CD4-positive, alpha-beta T cell (primary cell): ENCODE data around the gene P2RY13. TPM values are rescaled to one million over a fixed set of nuclear protein-coding genes. Genes with fewer than 3 reads are reported as not detected.

Experiments used
- ATAC-seq: fragments of 200-7000 bp; cut with Tn5 transposase; one replicate; pipeline ENCODE4 v1.10.0; 2022; ENCODE audit warnings: mild to moderate bottlenecking; ENCODE audit not compliant: poor library complexity
- CTCF ChIA-PET: fragments of 350-600 bp; sonication (Branson Sonifier 250); formaldehyde crosslinking; loops from one replicate; lab custom pipeline; 2021; ENCODE audit warnings: antibody characterized with exemption, inconsistent platforms; lab: Charles Lee
- POLR2A ChIA-PET: fragments of 350-600 bp; sonication (Branson Sonifier 250); formaldehyde crosslinking; loops from one replicate; lab custom pipeline; 2021; ENCODE audit warnings: antibody characterized with exemption, inconsistent platforms; lab: Charles Lee
- DNase-seq, 14 experiments: peaks; one replicate each; pipeline ENCODE4 v3.0.0-alpha.2; 2013 to 2020; ENCODE audit warnings: mixed read lengths in 2 of 14
- H3K27ac ChIP-seq, 2 donors: one replicate each; pipeline versions ENCODE4 v1.5.1 to v1.7.0; 2013; ENCODE audit warnings: low read length in 2 of 2, low read depth in 1 of 2, mild to moderate bottlenecking in 1 of 2
- H3K27me3 ChIP-seq, 2 experiments: 1 replicate in 1 of 2; 2 replicates in 1 of 2; pipeline versions ENCODE4 v1.6.1 to v1.7.0; 2013; ENCODE audit warnings: low read length in 2 of 2, control low read depth in 1 of 2, mild to moderate bottlenecking in 1 of 2, moderate library complexity in 1 of 2; ENCODE audit not compliant: insufficient read depth in 2 of 2, control insufficient read depth in 1 of 2
- H3K36me3 ChIP-seq: one replicate; pipeline ENCODE4 v1.6.1; 2013; ENCODE audit warnings: low read length, control low read depth; ENCODE audit not compliant: insufficient read depth
- H3K4me1 ChIP-seq: one replicate; pipeline ENCODE4 v1.6.1; 2013; ENCODE audit warnings: low read length, control low read depth; ENCODE audit not compliant: insufficient read depth
- H3K4me3 ChIP-seq: one replicate; pipeline ENCODE4 v1.5.1; 2013; ENCODE audit warnings: mild to moderate bottlenecking, low read length, moderate library complexity
- H3K9me3 ChIP-seq, 2 experiments: 1 replicate in 1 of 2; 2 replicates in 1 of 2; pipeline versions ENCODE4 v1.6.1 to v1.7.0; 2013; ENCODE audit warnings: low read length in 2 of 2, mild to moderate bottlenecking in 2 of 2, control low read depth in 1 of 2, moderate library complexity in 1 of 2; ENCODE audit not compliant: control insufficient read depth in 1 of 2, insufficient read depth in 1 of 2
- H3K27ac Mint-ChIP-seq: one replicate; pipeline ENCODE4 v1.8.0; 2020; ENCODE audit warnings: mixed read lengths
- H3K27me3 Mint-ChIP-seq: one replicate; pipeline ENCODE4 v1.8.0; 2021; ENCODE audit warnings: mixed read lengths
- H3K36me3 Mint-ChIP-seq: one replicate; pipeline ENCODE4 v1.8.0; 2021; ENCODE audit warnings: low read depth, mixed read lengths
- H3K4me1 Mint-ChIP-seq: one replicate; pipeline ENCODE4 v1.8.0; 2021; ENCODE audit warnings: low read depth, mixed read lengths
- H3K4me3 Mint-ChIP-seq: one replicate; pipeline ENCODE4 v1.8.0; 2020; ENCODE audit warnings: mild to moderate bottlenecking, mixed read lengths
- H3K9me3 Mint-ChIP-seq: one replicate; pipeline ENCODE4 v1.8.0; 2020; ENCODE audit warnings: mixed read lengths
- CTCF ChIP-seq: fragments of 200-600 bp; IDR thresholded peaks from one replicate; pipeline ENCODE4 v1.8.0; 2022; ENCODE audit warnings: antibody characterized with exemption, mild to moderate bottlenecking
- intact Hi-C, 2 experiments: fragments of 100-400 bp; cut with DNase I in 1 of 2; cut with micrococcal nuclease in 1 of 2; formaldehyde crosslinking; loops; one replicate each; pipeline versions ENCODE4 v1.15.1 to v1.9.0; 2023 to 2025; cut with DNase I, micrococcal nuclease
- total RNA-seq, 174 experiments: library from RNA in 2 of 174; stranded (reverse) in 2 of 174; gene quantifications; one replicate each; pipeline ENCODE4 v1.2.3 and lab custom pipeline; 2021 to 2026

Gene P2RY13
- total RNA-seq, 2 experiments from 2014 or later = 0.08 TPM; not detected in 1

GRCh38 chr3:151315846-151316245 lies 13.5 kb downstream of the P2RY13 start:
- H3K36me3 Mint-ChIP-seq = no peaks in the 10 kb centered on the region
- no peak overlapping the region for H3K4me3 Mint-ChIP-seq
- no peaks in the 10 kb centered on the region for H3K27me3 Mint-ChIP-seq
- H3K27ac Mint-ChIP-seq = no peak overlapping the region
- POLR2A ChIA-PET = no interaction called here
- Histone ChIP-seq H3K9me3 (no peaks in the 10 kb centered on the region), H3K4me3 (no peak overlapping the region), H3K36me3 (no peaks in the 10 kb centered on the region), H3K4me1 (no peaks in the 10 kb centered on the region), H3K27ac (no peak overlapping the region), H3K27me3 (peaks cover 0 to 5% of the 10 kb centered on the region in 2 experiments)
- no peaks in the 10 kb centered on the region for H3K4me1 Mint-ChIP-seq
- intact Hi-C loops = no loop called here
- TF ChIP-seq CTCF = no peak
- no peaks in the 10 kb centered on the region for H3K9me3 Mint-ChIP-seq
- CTCF ChIA-PET = no interaction called here
- DNase-seq (no peak), ATAC-seq (no peak)

GRCh38 chr3:151315136-151315535 lies 14.2 kb downstream of the P2RY13 start:
- TF ChIP-seq CTCF = no peak
- H3K9me3 ChIP-seq = no peaks in the 10 kb centered on the region
- no peak for DNase-seq
- no peaks in the 10 kb centered on the region for H3K36me3 ChIP-seq
- H3K4me1 ChIP-seq = no peaks in the 10 kb centered on the region
- H3K27ac ChIP-seq = no peak overlapping the region
- Mint-ChIP-seq H3K36me3 (no peaks in the 10 kb centered on the region), H3K27ac (no peak overlapping the region), H3K4me3 (no peak overlapping the region), H3K27me3 (no peaks in the 10 kb centered on the region), H3K9me3 (no peaks in the 10 kb centered on the region), H3K4me1 (no peaks in the 10 kb centered on the region)
- ATAC-seq = no peak
- intact Hi-C loops = no loop called here
- ChIA-PET POLR2A (interaction anchor here (0.9 kb wide), 1 partner anchor 11 kb away, joined by 3 read pairs; no protein-coding TSS in a partner anchor), CTCF (no interaction called here)
- H3K27me3 ChIP-seq = peaks cover 0 to 5% of the 10 kb centered on the region in 2 experiments
- H3K4me3 ChIP-seq = no peak overlapping the region

GRCh38 chr3:151314593-151314992 lies 14.8 kb downstream of the P2RY13 start:
- no peaks in the 10 kb centered on the region for H3K4me1 ChIP-seq
- Mint-ChIP-seq H3K9me3 (no peaks in the 10 kb centered on the region), H3K36me3 (no peaks in the 10 kb centered on the region), H3K4me3 (no peak overlapping the region), H3K27ac (no peak overlapping the region), H3K27me3 (no peaks in the 10 kb centered on the region), H3K4me1 (no peaks in the 10 kb centered on the region)
- TF ChIP-seq CTCF = no peak
- ChIA-PET CTCF (no interaction called here), POLR2A (interaction anchor here (0.9 kb wide), 1 partner anchor 10 kb away, joined by 3 read pairs; no protein-coding TSS in a partner anchor)
- H3K9me3 ChIP-seq = no peaks in the 10 kb centered on the region
- no peaks in the 10 kb centered on the region for H3K36me3 ChIP-seq
- no peak overlapping the region for H3K27ac ChIP-seq
- H3K4me3 ChIP-seq = no peak overlapping the region
- ATAC-seq (no peak), DNase-seq (no peak)
- intact Hi-C loops = no loop called here
- peaks cover 0 to 5% of the 10 kb centered on the region in 2 experiments for H3K27me3 ChIP-seq
